Kidney tubule cell (primary cell): ENCODE results near the gene CAMKK1.

Experiments used
- DNase-seq: peaks from one replicate; pipeline ENCODE4 v3.0.0-alpha.2; 2018; ENCODE audit warnings: low spot score

CAMKK1 gene

GRCh38 chr17:3893003-3893719 is at the start of gene CAMKK1:
TSS of gene CAMKK1 (minus strand) at chr17:3893053. CDS start at chr17:3885687, 7,366 bp downstream.
- DNase-seq, result peak; percentile 88

- DNase-seq, result no peak
These were observed 48.3 kb upstream of the CAMKK1 start for GRCh38 chr17:3940965-3941698.

- no peak for DNase-seq
These were observed 44.5 kb upstream of the CAMKK1 start for GRCh38 chr17:3937359-3937758.

- peak; percentile 64 for DNase-seq
These were observed 43.0 kb upstream of the CAMKK1 start for GRCh38 chr17:3935825-3936355.

- peak; percentile 75 for DNase-seq
These were observed 42.3 kb upstream of the CAMKK1 start for GRCh38 chr17:3935140-3935542.

DNA sequence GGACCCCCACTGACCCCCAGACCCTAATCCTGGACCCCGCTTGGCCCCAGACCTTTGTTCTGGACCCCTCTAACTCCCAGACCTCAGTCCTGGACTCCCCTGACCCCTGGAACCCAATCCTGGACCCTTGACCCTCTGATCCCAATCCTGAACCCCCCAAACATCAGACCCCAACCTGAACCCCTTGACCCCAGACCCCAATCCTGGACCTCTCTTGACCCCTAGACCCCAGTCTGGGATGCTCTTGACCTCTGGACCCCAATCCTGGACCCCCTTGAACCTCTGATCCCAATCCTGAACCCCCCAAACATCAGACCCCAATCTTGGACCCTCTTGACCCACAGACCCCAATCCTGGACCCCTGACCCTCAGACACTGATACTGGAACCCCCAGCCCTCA is 36.9 kb upstream of the CAMKK1 start:
- no peak for DNase-seq

DNA sequence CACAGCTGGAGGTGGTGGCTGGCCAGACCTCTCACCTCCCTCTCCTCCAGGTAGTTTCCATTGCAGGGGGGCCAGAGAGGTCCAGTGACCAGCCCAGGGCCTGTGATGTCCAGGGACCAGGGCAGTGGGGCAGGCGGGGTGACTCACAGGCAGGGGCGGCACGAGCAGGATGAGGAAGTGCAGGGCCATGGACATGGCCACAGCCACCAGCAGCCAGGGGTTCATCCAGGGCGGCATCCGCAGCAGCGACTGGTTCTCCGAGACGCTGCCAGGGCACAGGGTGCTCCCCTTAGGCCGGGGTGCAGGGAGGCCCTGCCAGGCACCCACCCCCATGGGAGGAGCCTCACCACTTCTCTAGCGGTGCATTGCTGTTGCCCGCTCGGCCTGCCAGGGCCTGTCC is 36.3 kb upstream of the CAMKK1 start:
- DNase-seq, result no peak

DNA sequence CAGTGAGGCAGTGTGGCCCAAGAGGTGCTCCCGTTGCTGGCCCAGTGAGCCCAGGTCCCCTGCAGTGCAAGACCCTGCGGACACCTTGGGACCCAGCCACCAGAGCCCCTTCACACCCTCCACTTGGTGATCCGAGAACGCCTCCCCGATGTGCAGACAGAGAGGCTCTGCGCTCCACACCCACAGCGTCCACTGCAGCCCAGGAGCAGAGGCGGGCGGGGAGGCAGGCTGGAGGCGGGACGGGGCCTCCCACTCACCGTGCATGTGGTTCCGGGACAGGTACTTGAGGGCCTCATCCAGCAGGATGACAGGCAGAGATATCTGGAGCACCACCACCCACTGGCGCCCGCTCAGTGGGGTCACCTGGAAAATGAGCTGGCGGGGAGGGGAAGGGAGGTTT is 35.6 kb upstream of the CAMKK1 start:
- DNase-seq, result no peak

DNA sequence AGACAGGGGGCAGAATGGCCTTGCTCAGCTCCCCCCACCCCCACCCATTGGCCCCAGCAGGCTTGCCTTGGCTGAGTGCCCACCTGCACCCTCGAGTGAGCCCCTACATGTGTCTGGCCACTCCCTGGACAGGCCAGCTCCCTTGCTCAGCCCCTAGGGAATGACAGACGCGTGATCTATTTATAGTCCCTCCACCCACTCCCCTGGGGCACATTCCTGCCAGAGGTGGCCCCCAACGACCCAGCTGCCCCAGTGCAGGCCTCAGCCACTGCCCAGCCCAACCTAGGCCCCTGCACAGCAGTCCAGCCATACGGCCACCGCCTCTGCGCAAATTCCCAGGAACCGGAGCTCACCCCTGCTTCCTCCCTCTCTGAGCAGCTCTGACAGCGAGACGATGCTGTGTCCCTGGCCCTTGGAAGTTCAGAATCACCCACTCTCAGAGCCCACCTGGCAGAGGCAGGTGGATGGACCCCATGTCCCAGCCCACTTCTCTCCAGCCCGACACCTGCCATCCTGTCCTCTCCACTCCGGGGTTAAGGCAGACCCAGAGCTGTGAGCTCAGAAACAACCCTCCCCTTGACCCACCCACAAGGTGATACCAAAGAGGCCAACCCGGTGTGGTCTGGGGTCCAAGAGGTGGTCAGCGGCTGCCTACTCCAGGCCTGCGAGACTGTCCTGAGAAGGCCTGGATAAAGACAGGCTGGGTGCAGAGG is 34.9 kb upstream of the CAMKK1 start:
- peak; percentile 3 for DNase-seq

GRCh38 chr17:3926860-3927627 is 34.2 kb upstream of the CAMKK1 start:
- DNase-seq, result peak; percentile 14

DNA sequence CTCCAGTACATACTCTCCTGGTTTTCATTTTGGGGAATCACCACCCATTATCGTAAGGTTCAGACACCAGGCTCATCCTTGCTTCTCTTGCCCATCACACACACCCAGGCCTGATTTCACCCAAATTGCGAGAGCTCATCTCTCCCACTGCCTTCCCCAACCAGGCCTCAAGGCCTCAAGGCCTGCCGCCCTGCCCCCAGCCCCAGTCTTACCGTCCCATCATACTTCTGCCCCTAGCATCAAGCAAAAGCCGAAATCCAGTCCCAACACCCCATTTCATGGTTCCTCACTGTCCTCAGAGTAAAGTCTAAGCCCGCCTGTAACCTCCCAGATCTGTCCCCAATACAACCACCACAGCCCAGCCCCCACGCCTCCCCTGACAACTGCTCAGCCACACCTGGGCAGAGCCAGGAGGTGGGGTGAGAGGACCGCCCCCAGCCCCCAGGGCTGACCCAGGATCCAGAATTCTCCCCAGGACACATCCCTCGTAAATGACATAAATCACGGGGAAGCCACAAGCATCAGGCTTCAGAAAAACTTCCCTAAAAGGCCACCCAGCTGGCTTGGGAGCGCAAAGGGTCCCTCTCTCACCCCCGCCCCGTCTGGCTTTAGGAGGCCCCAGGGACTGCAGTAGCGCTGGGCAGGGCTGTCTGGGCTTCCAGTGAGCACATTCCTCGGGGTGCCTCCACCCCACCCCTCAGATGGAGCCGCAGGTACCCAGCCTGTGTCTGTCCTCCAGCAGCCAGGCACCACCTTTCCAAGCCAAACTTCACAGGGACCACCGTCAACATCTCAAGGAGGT is 33.0 kb upstream of the CAMKK1 start:
- no peak for DNase-seq

GRCh38 chr17:3924512-3925350 is 31.9 kb upstream of the CAMKK1 start:
- no peak for DNase-seq

DNA sequence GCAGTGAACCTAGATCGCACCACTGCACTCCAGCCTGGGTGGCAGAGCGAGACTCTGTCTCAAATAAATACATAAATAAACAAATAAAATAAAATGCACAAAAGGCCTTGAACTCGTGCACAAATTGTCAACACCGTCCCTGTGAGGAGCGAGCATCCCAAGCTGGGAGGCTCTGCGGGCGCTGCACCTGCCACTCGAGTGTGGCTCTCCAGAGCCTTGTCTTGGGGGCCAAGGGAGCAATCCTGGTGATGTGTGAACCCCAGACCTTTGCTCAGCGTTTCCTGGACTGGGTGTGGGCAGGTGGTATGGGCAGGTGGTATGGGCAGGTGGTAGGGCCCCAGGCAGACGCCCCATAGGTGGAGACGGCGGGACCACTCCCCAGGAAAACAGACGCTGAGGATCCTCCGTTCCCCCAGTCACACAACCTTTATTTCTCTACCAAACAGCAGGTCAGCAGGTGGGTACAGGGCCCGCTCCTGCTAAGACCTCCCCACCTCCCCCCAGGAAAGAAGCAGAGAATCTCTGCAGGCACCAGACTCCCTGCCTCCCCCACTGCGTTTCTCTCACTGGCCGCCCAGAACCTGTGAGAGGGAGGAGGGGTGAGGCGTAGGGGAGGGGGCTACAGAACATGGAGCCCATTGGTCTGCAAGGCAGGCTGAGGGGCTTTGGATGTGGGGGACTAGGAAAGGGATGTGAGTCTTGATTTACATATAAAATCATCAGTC is 30.8 kb upstream of the CAMKK1 start:
- DNase-seq, result no peak

DNA sequence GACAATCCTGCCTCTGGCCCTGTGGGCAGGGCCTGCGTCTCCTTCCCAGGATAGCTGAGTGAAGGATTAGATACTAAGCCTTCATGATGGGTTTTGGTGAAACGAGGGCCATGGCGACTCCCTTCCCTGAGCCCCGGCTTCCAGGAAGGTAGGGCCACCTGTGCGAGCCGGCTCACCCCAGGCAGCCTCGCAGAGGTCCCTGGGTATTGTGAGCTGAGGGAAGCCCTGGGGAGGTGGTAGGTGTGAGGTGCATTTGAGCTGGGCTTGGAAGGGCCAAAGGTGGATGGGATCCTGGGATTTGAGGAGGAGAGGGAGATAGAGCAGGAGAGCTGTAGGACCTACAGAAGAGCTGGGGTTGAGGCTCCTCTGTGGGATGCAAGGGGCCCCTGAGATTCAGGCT is 29.9 kb upstream of the CAMKK1 start:
- DNase-seq, result no peak

DNA sequence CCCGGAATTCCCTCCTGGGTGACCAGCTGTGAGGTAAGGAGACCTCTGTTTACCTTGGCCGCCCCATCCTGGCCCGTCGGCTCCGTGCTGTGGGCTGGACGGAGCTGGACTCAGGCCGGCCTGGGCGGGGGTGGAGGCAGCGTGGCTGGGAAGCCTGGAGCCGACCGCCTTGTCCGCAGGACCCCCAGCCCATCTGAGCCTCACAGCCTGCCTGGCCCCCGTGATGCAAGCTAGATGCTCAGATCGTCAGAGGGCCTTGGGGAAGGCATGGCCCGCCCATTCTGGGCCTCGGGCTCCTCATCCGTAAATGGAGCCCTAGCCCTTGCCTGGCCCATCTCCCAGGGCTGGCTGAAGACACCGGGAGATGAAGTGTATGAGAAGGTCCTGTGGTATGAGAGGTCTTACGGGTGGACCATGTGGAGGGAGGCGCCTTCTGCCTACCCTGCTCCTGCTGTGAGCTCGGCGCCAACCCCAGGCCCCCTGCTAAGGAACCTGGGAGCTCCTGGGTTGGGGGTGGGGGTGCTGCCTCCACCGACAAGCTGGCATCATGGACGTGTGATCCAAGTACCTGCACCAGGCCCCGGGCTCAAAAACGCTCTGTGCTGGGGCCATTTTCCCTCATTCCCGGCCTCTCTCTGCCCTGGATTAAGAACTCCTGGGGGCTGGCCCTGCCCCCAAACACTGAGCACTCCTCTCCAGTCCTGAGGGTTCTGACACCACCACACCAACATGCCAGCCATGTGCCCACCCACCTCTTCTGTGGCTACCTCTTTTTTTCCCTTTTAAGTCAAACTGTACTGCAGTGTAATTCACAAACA is 28.9 kb upstream of the CAMKK1 start:
- no peak for DNase-seq

GRCh38 chr17:3921006-3921405 is 28.2 kb upstream of the CAMKK1 start:
- DNase-seq, result no peak

DNA sequence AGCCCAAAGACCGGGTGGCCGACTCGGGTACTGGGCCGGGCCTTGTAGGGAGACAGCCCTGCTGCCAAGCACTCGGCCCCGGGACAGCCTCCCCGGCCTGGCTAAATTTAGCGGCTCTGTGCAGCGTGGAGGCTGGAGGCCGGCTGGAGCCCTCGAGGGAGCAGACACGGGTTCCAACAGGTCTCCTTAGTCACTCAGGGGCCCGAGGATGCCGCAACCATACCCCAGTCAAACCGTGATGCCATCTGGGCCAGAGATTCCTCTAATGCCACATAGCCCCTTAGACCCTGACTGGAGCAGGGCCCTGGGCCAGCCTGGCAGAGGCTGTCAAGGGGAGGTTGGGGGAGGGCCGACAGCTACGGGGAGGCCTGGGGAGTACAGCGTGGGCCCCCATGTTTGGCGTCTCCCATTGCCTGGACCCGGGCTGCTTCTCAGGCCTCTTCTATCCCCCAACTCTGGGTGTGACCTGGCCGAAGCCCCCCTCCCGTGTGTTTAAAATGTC is 26.3 kb upstream of the CAMKK1 start:
- DNase-seq, result no peak

DNA sequence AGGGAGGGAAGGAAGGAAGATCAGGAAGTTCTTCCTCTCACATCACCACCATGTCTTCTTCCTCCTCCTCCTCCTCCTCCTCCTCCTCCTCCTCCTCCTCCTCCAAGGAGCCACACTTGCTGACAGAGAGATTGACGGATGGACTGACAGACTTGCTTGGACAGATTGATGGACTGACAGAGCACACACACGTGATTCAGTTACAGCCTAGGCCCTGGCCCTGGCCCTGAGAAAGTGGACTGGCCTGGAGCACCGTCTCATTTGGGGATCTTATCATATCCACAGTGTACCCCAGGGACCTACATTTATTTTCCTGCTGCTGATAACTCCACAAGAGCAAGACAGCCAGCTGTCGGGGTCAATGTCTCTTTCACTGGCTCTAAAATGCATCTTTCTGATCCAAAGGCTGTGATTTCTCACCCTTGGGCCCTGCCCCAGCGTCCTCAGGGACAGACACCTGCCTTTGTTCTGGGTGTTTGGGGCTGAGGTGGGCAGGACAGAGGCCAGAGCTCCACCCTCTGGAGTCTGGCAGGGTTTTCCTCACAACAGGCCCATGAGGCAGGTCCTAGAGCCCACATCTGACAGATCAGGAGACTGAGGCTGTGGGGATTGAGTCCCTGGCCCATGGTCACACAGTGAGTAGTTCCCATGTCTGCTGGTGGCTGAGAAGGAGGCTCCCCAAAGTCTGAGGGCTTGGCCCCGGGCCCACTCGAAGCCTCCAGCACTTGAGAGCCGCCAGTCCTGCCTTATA is 25.7 kb upstream of the CAMKK1 start:
- no peak for DNase-seq
